HFFc6 (cell line): ENCODE results near the gene MYO3B. TPM values are rescaled to one million over a fixed set of nuclear protein-coding genes. Genes with fewer than 3 reads are reported as not detected.

ENCODE experiments used
- DNase-seq: peaks from one replicate; pipeline ENCODE4 v3.0.0-alpha.2; 2018
- H3K27ac Mint-ChIP-seq: 2 replicates; pipeline ENCODE4 v1.8.0; 2020; ENCODE audit warnings: mild to moderate bottlenecking, mixed read lengths
- H3K27me3 Mint-ChIP-seq: 2 replicates; pipeline ENCODE4 v1.8.0; 2021; ENCODE audit warnings: mild to moderate bottlenecking, moderate library complexity, mixed read lengths; ENCODE audit not compliant: insufficient read depth
- H3K36me3 Mint-ChIP-seq: 2 replicates; pipeline ENCODE4 v1.8.0; 2021; ENCODE audit warnings: low read depth, mixed read lengths
- H3K4me1 Mint-ChIP-seq: 2 replicates; pipeline ENCODE4 v1.8.0; 2020; ENCODE audit warnings: low read depth, mixed read lengths
- H3K4me3 Mint-ChIP-seq: 2 replicates; pipeline ENCODE4 v1.8.0; 2020; ENCODE audit warnings: mild to moderate bottlenecking, moderate library complexity, mixed read lengths
- H3K9me3 Mint-ChIP-seq: 2 replicates; pipeline ENCODE4 v1.8.0; 2020; ENCODE audit warnings: mild to moderate bottlenecking, mixed read lengths
- CTCF ChIP-seq: fragments of 200-600 bp; sonication (generic); IDR thresholded peaks from 2 replicates; pipeline ENCODE4 v1.5.0; 2021; ENCODE audit warnings: antibody characterized with exemption, mild to moderate bottlenecking
- total RNA-seq, 6 experiments: library from RNA; stranded (reverse); fragmentation: NEBNext Ultra II Directional; extraction: Animal tissue kit (Norgen Biotek cat#: 25700); gene quantifications; 2 replicates in 1 of 6; 3 replicates in 5 of 6; pipeline ENCODE4 v1.2.3, GENCODE V29; 2021

The MYO3B gene
- total RNA-seq, 6 experiments from 2014 or later, result not detected

GRCh38 chr2:170216428-170216827 is 38.5 kb downstream of the MYO3B start:
- H3K27me3 Mint-ChIP-seq, result no peaks in the 10 kb centered on the region; the same call in none of the 2 replicates

GRCh38 chr2:170216981-170217380 is 39.0 kb downstream of the MYO3B start:
- Mint-ChIP-seq H3K4me1 (peaks cover 28% of the 10 kb centered on the region), H3K36me3 (no peaks in the 10 kb centered on the region), H3K4me3 (no peak overlapping the region), H3K27ac (no peak overlapping the region), H3K9me3 (no peaks in the 10 kb centered on the region), H3K27me3 (no peaks in the 10 kb centered on the region; the same call in none of the 2 replicates)
- no peak for TF ChIP-seq CTCF
- DNase-seq, result no peak

More at GRCh38 chr2:170216428-170216827, 38.5 kb downstream of the MYO3B start:
- TF ChIP-seq CTCF, result no peak
- H3K4me1 Mint-ChIP-seq, result peaks cover 23% of the 10 kb centered on the region
- no peak for DNase-seq
- H3K9me3 Mint-ChIP-seq, result no peaks in the 10 kb centered on the region
- H3K27ac Mint-ChIP-seq, result no peak overlapping the region
- H3K4me3 Mint-ChIP-seq, result no peak overlapping the region
- no peaks in the 10 kb centered on the region for H3K36me3 Mint-ChIP-seq

- TF ChIP-seq CTCF, result no peak
- no peaks in the 10 kb centered on the region; the same call in none of the 2 replicates for H3K27me3 Mint-ChIP-seq
- H3K27ac Mint-ChIP-seq, result no peak overlapping the region
- H3K4me3 Mint-ChIP-seq, result no peak overlapping the region
- H3K36me3 Mint-ChIP-seq, result no peaks in the 10 kb centered on the region
- no peaks in the 10 kb centered on the region for H3K9me3 Mint-ChIP-seq
- peak; percentile 29 for DNase-seq
- H3K4me1 Mint-ChIP-seq, result peaks cover 31% of the 10 kb centered on the region
These were observed 39.9 kb downstream of the MYO3B start for GRCh38 chr2:170217778-170218251.

- Mint-ChIP-seq H3K27ac (no peak overlapping the region), H3K27me3 (no peaks in the 10 kb centered on the region; the same call in none of the 2 replicates), H3K36me3 (no peaks in the 10 kb centered on the region), H3K9me3 (no peaks in the 10 kb centered on the region), H3K4me1 (peaks cover 26% of the 10 kb centered on the region), H3K4me3 (no peak overlapping the region)
- TF ChIP-seq CTCF, result no peak
- no peak for DNase-seq
These were observed 40.5 kb downstream of the MYO3B start for GRCh38 chr2:170218456-170218855.

- H3K4me1 Mint-ChIP-seq, result peaks cover 26% of the 10 kb centered on the region
- no peak for TF ChIP-seq CTCF
- no peaks in the 10 kb centered on the region for H3K36me3 Mint-ChIP-seq
- H3K4me3 Mint-ChIP-seq, result no peak overlapping the region
- no peaks in the 10 kb centered on the region; the same call in none of the 2 replicates for H3K27me3 Mint-ChIP-seq
- no peak for DNase-seq
- no peaks in the 10 kb centered on the region for H3K9me3 Mint-ChIP-seq
- H3K27ac Mint-ChIP-seq, result no peak overlapping the region
These were observed 41.0 kb downstream of the MYO3B start for GRCh38 chr2:170218931-170219330.
